ENCODE results near the gene BOC.

DNA sequence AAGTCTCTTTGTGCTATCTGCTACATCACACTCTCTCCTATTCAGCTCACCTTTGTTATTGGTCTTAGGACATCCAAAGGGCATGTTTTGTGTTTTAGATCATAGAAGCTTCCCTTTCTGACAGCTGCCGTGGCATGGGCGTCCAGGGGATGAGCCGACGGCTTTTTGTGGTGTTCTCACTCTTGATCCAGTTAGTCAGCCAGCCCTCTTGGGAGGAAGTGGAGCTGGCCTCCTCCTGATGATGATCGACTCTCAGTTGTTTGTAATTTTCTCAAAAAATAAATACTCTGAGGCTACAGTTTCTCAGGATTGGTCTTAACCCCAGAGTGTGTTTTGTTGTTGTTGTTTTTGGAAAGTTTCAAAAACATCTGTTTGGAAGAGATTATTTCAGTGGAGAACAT lies 34.4 kb downstream of the BOC start:
- TF ChIP-seq, protein P1, sequence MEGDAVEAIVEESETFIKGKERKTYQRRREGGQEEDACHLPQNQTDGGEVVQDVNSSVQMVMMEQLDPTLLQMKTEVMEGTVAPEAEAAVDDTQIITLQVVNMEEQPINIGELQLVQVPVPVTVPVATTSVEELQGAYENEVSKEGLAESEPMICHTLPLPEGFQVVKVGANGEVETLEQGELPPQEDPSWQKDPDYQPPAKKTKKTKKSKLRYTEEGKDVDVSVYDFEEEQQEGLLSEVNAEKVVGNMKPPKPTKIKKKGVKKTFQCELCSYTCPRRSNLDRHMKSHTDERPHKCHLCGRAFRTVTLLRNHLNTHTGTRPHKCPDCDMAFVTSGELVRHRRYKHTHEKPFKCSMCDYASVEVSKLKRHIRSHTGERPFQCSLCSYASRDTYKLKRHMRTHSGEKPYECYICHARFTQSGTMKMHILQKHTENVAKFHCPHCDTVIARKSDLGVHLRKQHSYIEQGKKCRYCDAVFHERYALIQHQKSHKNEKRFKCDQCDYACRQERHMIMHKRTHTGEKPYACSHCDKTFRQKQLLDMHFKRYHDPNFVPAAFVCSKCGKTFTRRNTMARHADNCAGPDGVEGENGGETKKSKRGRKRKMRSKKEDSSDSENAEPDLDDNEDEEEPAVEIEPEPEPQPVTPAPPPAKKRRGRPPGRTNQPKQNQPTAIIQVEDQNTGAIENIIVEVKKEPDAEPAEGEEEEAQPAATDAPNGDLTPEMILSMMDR (conservative IDR thresholded peaks at IDR 0.05 in 1 of 2, IDR thresholded peaks at IDR 0.05 in 1 of 2; ENCODE audit: low read depth in 1 of 2, low read length in 2 of 2), result no peak
- TF ChIP-seq EZH2 (IDR thresholded peaks at IDR 0.05; ENCODE audit: low read length, missing control alignments), result no peak

All from fibroblast of lung (primary cell).